Measurements from ENCODE around the gene CAD.

- TF ChIP-seq POLR2A (IDR thresholded peaks at IDR 0.05) (no peak), CTCF (IDR thresholded peaks at IDR 0.05) (no peak)
Measured at GRCh38 chr2:27281442-27281841, 64.3 kb downstream of the CAD start.
